Activated T-cell treated with anti-CD3 and anti-CD28 coated beads for 48 hours (primary cell): ENCODE data around the gene SETD5.
"Not testable (repeated sequence)": the region's sequence is repeated elsewhere in the genome, so short reads cannot be mapped to it uniquely, and the experiment has no call there.

Experiments
- DNase-seq: peaks from one replicate; pipeline ENCODE4 v3.0.0-alpha.2; 2020; ENCODE audit warnings: low read depth

Gene SETD5

DNA sequence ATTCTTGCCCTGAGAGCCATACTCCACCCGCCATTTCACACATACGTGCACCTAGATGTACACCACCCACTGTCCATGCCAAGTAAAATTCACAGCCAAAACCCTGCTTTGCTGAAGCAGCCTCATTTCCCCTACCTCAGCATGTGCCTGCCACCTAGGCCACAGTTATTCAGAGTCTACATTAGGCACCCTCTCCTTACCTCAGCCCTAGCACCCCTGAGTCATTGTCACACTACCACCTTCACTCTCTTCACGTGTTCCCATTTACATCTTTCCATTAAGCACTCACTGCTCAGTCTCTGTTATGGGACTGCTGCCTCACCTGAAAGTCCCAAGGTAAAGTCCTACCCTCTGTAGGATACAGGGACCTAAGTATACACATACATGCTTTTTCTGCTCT is 70.0 kb downstream of the SETD5 start:
- DNase-seq: no peak

- peak; percentile 46 for DNase-seq
Measured at GRCh38 chr3:9468460-9468859, 71.0 kb downstream of the SETD5 start.

DNA sequence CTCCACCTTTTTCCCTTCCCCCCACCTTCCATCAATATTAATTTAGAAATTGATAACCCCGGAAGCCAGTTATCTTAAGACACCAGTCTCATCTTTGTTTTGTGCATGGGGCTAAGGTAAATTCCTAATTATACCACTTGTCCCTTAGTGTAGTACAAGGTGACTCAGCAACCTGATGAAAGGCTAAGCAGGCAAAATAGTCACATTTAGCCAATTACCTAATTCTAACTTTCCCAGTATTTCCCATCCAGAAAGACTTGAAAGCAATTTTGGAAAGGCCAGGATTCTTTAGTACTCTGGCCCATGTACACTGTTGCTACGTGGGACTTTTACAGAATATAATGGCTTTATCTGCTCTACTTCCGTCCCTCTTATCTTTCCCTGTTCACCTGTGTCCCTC is 72.6 kb downstream of the SETD5 start:
- no peak for DNase-seq

- no peak for DNase-seq
Measured at GRCh38 chr3:9473496-9474065, 76.2 kb downstream of the SETD5 start.

GRCh38 chr3:9474482-9474881 is 77.1 kb downstream of the SETD5 start:
- DNase-seq: no peak

- DNase-seq: no peak
Measured at GRCh38 chr3:9476935-9477334, 79.5 kb downstream of the SETD5 start.

- no peak for DNase-seq
Measured at GRCh38 chr3:9480265-9480664, 82.8 kb downstream of the SETD5 start.

DNA sequence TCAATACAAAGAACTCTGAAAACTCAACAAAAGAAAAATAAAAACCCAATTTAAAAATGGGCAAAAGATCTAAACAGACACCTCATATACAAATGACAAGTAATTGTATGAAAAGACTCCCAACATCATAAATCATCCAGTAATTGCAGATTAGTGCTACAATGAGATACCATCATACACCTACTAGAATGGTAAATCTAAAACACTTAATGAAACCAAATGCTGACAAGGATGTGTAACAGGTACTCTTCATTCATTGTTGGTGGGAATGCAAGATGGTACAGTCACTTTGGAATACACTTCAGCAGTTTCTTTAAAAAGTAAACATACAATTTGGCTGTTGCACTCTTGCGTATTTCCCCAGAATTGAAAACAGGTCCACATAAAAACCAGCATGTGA is 87.8 kb downstream of the SETD5 start:
- DNase-seq: no peak

DNA sequence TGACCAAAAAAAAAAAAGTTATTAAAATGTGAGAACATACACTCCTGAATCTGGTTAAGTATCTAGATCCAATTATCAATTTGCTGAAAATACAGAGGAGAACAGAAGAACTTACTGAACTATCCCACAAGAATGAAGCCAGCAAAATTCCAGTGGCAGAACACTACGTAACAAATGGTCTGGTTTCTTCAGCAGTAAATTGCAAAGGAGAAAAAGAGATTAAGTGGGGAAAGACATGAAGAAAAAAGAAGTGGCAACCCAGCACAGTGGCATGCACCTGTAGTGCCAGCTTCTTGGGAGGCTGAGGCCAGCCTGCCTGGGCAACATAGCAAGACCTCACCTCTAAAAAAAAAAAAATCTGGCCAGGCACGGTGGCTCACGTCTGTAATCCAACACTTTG is 94.1 kb downstream of the SETD5 start:
- DNase-seq: no peak

DNA sequence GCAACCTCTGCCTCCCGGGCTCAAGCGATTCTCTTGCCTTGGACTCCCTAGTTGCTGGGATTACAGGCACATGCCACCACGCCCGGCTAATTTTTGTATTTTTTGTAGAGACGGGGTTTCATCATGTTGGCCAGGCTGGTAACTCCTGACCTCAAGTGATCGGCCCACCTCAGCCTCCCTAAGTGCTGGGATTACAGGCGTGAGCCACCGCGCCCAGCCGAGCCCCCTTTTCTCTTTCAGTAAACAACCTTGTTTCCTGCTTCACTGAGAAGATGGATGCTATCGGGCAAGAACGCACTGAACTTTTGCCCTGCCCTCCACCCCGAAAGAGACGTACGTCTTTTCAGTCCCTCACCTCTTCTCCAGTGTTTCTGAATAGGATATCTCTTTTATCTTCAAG is 96.6 kb downstream of the SETD5 start:
- not testable (repeated sequence) for DNase-seq

- no peak for DNase-seq
Measured at GRCh38 chr3:9496893-9497292, 99.5 kb downstream of the SETD5 start.

- DNase-seq: no peak
Measured at GRCh38 chr3:9497821-9498565, 100.6 kb downstream of the SETD5 start.

DNA sequence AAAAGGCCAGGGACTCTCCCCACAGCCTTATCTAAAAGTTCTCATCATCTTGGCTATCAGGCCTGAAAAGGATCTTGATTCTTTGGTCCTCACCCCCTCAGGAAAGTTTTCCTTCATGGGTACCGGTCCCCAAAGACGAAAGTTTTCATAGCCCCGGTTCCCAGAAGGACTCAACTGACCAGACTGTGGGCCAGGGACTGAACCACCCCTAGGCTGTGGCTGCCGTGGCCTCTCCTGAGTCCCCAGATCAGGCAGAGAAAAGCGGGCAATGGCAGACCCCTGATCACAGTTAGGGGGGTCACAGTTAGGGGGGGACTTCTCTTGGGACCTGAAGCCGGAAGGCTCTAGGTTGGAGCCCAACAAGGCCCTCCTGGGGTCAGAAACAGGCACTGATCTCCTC is 101.4 kb downstream of the SETD5 start:
- no peak for DNase-seq

DNA sequence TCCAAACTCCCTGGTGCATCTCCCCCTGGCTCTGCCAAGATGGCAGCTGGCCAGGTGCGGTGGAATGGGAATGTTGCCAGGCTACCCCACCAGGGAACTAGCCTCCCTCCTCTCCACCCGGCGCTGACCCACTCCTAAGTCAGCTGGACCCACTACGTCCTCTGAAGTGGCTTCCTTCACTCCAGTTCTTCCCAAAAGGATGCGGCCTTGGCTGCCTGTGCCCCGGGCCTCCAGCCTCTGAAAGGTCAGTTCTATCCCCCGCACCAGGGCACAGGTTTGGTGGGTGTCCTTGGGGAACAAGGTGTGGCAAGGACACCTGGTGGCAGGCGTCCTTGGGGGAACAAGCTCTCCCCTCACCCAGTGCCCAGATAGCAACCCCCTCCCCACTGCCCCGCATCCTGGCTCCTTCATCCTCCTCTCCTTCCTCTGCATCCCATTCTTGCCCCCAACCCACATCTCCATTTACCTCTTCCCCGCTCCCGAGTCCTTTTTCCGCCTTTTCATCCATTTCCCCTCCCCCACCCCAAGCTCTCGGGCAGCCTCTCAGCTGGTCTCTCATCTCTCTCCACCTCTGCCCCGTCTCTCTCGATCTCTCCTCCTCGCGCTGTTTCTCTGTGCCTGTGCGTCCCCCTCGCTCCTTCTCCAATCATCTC is 102.2 kb downstream of the SETD5 start:
- DNase-seq: no peak

DNA sequence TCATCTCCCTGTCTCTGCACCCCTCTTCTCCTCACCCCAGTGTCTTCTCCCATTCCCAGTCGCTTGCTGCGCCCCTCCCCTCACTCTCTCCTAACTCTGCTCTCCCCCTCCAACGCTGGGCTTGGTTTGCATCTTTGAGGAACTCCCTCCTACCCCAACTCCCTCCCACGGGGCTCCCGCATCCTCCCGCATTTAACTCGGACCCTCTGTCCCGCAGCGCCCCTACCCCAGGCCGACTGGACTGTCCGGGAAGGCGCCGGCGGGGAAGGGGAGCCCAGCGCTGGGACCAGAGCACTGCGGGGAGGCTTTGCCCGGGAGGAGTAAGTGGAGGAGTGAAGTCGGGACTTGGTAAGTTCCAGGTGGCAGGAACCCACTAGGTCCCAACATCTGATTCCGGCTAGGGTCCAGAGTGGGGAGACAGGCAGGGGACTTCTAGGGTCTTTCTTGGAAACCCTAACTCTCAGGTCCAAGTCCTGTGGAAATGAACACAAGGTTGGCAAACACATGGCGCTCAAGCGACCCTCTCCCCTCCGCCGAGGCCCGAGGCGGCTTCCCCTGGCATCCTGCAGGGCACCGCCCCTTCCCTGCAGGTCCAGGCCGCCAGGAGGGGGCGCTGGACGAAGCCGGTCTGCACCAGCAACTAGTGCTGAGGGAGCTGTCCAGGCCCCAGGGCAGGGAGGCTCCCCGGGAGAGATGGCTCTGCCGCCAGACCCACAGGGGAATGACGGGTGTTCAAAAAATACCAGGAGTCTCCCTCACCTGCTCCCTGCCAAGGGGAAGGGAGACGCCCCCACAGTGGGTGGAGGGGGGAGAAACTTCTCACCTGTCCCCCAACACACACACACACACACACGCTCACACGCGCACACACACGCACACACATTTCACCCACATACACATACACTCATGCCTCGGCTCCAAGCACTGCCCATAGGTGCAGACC is 103.0 kb downstream of the SETD5 start:
- peak; percentile 72 for DNase-seq

- no peak for DNase-seq
Measured at GRCh38 chr3:9501226-9501625, 103.8 kb downstream of the SETD5 start.

DNA sequence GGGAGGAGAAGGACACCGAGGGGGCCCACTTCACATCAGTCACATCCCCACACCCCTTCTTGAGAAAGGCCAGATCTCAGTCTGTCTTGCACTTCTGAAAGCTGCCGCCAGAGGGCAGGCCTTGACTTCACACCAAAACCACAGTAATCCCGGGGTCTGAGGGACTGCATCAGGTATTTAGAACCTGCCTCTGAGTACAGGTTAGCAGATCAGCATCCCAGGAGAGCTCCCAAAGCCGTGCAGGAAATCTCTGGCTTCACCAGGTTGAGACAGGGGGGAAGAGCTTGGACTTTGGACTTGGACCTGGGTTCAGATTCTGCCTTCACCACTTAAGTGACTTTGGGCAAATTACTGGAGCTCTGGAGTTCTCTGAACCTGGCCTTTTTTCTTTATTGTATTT is 105.9 kb downstream of the SETD5 start:
- DNase-seq: peak; percentile 68

GRCh38 chr3:9507586-9508578 is 110.5 kb downstream of the SETD5 start:
- DNase-seq: no peak

DNA sequence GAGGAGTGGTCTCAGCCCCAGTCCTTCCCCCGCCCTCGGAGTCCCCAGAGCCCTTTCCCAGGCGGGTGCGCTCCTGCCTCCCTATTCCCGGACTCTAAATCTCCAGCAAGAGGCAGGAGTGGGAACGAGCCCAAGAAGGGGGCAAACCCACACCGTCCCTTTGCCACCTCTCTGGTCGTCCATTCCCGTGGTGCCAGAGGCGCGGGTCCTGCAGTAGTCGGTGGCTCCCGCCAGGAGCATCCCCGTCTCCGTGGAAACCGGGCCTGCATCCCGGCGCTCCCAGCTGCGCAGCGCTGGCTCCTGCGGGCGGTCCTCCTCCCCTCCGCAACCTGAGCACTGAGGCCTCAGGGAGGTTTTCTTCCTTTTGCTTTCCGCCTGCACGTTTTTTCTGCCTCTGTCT is 111.4 kb downstream of the SETD5 start:
- DNase-seq: no peak

DNA sequence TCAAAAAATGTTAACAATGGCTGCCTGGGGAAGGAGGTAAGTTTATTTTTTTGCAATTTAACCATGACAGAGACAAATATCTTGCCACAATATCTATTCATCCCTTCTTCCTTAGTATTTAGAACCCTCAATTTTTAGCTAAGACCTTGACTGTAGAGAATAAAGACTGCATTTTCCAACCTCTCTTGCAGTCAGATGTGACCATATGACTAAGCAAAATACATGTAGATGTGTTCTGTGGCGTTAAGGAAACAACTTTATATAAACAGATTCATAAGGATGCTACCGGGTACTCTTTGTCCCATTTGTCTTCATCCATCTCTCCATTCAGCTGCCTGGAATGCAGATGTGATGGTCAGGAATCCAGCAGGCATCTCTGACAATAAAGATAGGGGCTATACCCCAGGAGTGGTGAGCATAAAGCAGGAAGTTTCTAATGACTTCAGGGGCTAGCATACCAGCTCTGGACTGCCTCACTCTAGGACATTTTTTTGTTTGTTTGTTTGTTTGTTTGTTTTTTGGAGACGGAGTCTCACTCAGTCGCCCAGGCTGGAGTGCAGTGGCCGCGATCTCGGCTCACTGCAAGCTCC is 115.1 kb downstream of the SETD5 start:
- DNase-seq: no peak

- no peak for DNase-seq
Measured at GRCh38 chr3:9514306-9514705, 116.9 kb downstream of the SETD5 start.
